GM12873 (cell line): ENCODE results near the gene PRRT3.

Experiments
- TF ChIP-seq, protein P1 (sequence below): IDR thresholded peaks from 2 replicates; pipeline ENCODE4 v1.5.1; 2012; ENCODE audit warnings: low read depth, mild to moderate bottlenecking, moderate library complexity, low read length, control low read depth; ENCODE audit not compliant: insufficient read depth; ENCODE audit errors: missing control alignments

PRRT3 gene

DNA sequence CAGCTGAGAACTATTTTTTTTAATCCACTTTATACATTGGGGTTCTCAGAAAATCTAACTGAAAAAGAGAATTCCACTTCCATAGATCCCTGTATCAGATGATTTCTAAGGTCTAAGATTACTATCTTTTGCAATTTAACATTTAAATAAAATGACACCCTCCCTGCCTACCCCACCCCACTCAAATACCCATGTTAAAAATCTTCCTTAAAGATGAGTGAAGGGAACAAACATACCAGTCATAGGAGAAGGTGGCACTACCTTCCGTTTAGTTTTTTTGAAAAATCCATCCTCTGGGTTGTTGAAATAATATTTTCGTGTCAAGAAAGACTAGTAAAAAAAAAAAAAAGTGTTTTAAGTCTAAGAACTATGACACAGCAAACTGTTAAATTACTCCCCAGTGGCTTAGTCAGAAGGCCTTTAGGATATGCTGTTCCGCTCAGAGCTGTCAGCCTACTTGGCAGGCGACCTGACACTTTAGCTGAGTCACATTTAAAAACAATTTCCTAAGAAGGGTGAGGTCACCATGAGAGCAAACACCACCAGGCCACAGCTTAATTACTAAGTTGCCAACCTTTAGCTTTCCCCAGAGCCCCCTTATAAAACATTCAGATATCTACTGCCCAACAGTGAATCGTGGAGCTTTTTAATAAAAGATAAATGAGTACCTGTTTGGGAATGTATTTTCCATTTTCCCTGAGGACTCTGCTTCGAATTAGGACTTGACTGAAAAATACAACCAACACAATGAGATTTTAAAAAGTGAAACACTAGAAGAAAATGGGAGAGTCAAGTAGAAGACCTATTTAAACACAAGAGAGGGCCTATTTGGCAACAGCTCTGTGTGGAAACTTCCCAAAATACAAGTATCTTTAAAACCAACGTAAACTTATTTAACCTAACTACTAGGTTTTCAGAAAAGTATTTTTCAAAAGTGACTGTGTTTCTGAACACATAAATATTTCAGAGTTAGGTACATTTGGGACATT is 24.8 kb upstream of the PRRT3 start:
- TF ChIP-seq, protein P1, sequence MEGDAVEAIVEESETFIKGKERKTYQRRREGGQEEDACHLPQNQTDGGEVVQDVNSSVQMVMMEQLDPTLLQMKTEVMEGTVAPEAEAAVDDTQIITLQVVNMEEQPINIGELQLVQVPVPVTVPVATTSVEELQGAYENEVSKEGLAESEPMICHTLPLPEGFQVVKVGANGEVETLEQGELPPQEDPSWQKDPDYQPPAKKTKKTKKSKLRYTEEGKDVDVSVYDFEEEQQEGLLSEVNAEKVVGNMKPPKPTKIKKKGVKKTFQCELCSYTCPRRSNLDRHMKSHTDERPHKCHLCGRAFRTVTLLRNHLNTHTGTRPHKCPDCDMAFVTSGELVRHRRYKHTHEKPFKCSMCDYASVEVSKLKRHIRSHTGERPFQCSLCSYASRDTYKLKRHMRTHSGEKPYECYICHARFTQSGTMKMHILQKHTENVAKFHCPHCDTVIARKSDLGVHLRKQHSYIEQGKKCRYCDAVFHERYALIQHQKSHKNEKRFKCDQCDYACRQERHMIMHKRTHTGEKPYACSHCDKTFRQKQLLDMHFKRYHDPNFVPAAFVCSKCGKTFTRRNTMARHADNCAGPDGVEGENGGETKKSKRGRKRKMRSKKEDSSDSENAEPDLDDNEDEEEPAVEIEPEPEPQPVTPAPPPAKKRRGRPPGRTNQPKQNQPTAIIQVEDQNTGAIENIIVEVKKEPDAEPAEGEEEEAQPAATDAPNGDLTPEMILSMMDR: no peak

DNA sequence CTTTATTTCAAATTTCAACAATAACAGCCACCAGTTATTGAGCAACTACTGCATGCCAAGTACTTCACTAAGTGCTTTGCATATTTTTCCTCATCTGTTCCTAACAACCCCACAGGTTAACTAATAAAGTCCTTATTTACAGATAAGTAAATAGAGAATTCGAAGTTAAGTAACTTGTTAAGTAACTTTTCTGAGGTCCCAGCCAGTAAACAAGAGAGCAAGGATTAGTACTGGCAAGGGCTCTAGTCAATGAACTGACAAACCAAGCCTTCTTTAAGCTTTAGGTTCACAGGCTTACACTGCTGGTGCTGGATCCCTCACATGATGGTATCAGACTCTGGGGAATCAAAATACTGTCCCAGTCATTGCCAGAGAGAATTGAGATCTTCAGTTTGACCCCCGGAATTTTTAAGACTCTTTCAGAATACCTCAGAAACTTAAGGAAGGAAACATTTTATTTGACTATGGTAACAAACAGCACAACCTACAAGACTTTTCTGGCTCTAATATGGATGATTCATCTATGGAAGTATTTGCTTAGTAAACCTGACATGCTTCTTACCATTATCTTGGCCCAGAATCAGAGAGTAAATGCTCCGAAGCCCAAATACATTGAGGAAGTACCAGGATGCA is 17.9 kb upstream of the PRRT3 start:
- TF ChIP-seq, protein P1: no peak

DNA sequence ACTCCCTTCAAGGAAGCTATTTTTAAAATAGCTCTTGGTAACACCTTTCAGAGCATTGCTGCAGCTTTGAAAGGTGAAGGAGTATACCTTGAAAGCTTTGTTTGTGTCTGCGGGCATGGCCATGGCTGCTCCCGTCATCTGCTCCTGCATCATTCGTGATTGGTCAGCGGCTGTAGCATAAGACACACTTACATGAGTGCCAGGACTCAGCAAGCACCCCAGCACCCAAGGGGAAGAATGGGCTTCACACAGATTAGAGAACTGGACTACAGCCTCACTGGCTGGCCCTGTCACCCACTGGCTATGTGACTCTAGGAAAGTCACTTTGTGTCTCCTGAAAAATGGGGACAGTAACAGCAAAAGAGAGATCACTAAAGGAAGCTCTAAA is 17.4 kb upstream of the PRRT3 start:
- TF ChIP-seq, protein P1: no peak

DNA sequence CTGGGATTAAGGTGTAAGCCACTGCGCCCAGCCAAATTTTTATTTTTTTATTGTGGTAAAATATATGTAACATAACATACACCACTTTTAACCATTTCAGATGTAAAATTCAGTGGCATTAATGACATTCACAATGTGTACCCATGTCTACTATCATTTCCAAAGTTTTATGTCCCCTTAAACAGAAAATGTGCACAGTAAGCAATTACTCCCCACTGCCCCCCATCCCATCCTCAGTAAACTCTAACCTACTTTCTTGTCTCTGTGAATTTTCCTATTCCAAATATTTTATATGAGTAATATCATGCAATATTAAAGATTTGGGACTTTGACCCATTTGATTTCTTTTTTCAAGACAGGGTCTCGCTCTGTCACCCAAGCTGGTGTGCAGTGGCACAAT is 14.6 kb upstream of the PRRT3 start:
- TF ChIP-seq, protein P1: no peak

DNA sequence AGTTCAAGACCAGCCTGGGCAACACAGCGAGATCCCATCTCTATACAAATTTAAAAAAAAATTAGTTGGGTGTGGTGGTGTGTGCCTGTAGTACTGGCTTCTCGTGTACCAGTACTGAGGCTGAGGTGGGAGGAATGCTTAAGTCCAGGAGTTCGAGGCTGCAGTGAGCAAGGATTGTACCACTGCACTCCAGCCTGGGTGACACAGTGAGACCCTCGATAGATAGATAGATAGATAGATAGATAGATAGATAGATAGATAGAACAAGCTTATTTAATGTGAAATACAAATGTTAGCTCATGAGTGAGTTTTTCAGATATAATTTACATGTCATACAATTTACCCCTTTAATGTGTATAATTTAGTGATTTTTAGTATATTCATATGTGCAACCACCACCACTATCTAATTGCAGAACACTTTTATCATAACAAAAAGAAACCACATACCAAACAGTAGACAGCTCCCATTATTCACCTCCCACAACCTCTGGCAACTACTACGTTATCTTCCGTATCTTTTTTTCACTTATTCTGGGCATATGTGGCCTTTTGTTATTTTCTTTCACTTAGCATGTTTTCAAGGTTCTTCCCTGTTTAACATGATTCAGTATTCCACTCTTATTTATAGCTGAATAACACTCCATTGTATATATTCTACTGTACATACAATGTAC is 13.1 kb upstream of the PRRT3 start:
- TF ChIP-seq, protein P1: no peak

DNA sequence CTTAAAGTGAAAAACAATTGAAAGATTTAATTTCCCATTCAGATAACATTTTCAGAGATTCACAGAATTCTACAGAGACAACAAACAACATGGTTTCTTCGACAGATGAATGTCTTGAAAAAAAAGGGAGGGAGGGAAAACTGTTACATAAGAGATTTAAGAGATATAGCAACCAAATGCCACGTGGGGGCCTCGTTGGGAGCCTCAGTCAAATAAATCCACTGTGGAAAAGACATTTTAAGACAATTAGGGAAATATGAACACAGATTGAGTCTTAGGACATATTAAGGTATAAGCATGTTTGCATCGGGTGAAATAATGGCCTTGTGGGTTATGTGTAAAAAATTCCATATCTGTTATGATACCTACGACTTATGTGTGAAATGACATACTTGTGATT is 5.0 kb upstream of the PRRT3 start:
- TF ChIP-seq, protein P1: no peak

DNA sequence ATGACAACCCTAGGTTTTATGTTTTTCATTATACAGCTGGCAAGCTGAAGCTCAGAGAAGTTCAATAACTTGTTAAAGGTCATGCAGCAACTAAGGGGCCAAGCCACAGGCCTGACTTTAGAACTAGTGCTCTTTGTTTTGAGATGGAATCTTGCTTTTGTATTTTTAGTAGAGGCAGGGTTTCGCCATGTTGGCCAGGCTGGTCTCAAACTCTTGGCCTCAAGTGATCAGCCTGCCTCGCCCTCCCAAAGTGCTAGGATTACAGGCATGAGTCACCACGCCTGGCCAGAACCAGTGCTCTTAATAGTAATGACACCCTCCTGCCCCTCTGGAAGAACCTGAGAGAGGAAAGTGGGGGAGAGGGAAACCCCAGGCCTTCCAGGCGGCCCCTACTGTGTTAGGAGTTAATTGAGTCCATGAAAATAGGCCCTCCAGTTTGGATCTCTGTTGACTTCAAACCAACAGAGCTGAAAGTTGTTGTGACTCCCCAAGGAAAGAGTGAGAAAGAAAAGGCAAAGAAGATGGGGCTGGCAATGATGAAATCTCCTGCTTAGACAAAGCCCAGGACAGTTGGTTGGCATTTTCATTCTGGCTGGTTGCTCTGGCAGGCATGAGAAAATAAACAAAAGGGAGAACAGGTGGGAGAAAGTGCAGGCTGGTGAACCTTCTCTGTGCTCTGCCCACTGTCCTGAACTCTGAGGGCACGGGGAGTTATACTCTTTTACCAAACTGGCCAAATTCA is 3.6 kb upstream of the PRRT3 start:
- TF ChIP-seq, protein P1: no peak
